Stimulated activated CD8-positive, alpha-beta memory T cell treated with anti-CD3 and anti-CD28 coated beads, Interleukin-4, amount 100 ng/mL, for 48 hours (primary cell): ENCODE measurements around the gene SNX25.

Source experiments
- DNase-seq: peaks from one replicate; pipeline ENCODE4 v3.0.0-alpha.2; 2020

Gene SNX25

GRCh38 chr4:185384061-185384460 lies 174.7 kb downstream of the SNX25 start:
- DNase-seq: no peak

GRCh38 chr4:185384930-185385331 lies 175.5 kb downstream of the SNX25 start:
- DNase-seq: no peak

- DNase-seq: no peak
Observed at GRCh38 chr4:185387957-185388356, 178.6 kb downstream of the SNX25 start.

- no peak for DNase-seq
Observed at GRCh38 chr4:185390941-185391340, 181.5 kb downstream of the SNX25 start.

- DNase-seq: no peak
Observed at GRCh38 chr4:185392156-185392555, 182.8 kb downstream of the SNX25 start.

- DNase-seq: no peak
Observed at GRCh38 chr4:185394568-185395237, 185.3 kb downstream of the SNX25 start.

- no peak for DNase-seq
Observed at GRCh38 chr4:185395238-185395955, 186.0 kb downstream of the SNX25 start, which contains the start of gene LRP2BP. LRP2BP (minus strand) TSS chr4:185395924; CDS start chr4:185378186, 17,738 bp downstream.

- DNase-seq: peak; percentile 96
Observed at GRCh38 chr4:185395956-185396723, 186.7 kb downstream of the SNX25 start.

- DNase-seq: no peak
Observed at GRCh38 chr4:185396724-185397385, 187.5 kb downstream of the SNX25 start, which contains the start of gene ANKRD37. ANKRD37 (plus strand) TSS chr4:185396841; CDS start chr4:185396924, 83 bp downstream.

GRCh38 chr4:185398618-185399017 lies 189.2 kb downstream of the SNX25 start:
- no peak for DNase-seq

GRCh38 chr4:185399466-185399865 lies 190.1 kb downstream of the SNX25 start:
- no peak for DNase-seq

- no peak for DNase-seq
Observed at GRCh38 chr4:185404031-185404430, 194.6 kb downstream of the SNX25 start.

- no peak for DNase-seq
Observed at GRCh38 chr4:185405296-185405999, 196.1 kb downstream of the SNX25 start.

GRCh38 chr4:185408432-185408831 lies 199.0 kb downstream of the SNX25 start:
- DNase-seq: no peak

- no peak for DNase-seq
Observed at GRCh38 chr4:185411849-185412248, 202.5 kb downstream of the SNX25 start.

GRCh38 chr4:185412412-185412811 lies 203.0 kb downstream of the SNX25 start:
- no peak for DNase-seq
